ENCODE measurements around the gene KRTAP1-4. TPM values are rescaled to one million over a fixed set of nuclear protein-coding genes. Genes with fewer than 3 reads are reported as not detected.

Gene KRTAP1-4
- total and polyA plus RNA-seq, 2 of the 4 experiments (the other 2 are of a cell fraction) = not detected

DNA sequence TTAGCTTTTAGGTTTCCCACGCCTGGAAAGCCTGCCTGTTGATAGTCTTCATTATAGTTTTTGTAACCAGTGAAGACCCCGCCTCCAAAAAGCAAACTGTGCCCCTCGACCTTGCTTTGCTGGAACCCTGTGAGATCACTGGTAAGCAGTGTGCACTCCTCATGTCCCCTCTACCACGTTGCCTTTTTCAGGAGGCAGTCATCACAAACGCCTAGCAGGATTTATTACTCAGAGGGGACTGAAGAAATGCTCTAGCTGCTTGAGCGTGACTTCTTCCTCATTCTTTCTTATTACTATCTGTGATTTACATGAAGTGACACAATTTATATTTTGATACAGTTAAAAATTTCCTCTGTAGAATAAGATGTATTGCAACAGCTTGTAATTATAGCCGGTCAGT, 14.5 kb downstream of the KRTAP1-4 start:
- no peak for TF ChIP-seq FOS (IDR thresholded peaks at IDR 0.05; ENCODE audit: low read depth, low read length)
- no peak for TF ChIP-seq MXI1 (IDR thresholded peaks at IDR 0.05; ENCODE audit: borderline replicate concordance, low read depth, low read length)
- TF ChIP-seq, protein P1, sequence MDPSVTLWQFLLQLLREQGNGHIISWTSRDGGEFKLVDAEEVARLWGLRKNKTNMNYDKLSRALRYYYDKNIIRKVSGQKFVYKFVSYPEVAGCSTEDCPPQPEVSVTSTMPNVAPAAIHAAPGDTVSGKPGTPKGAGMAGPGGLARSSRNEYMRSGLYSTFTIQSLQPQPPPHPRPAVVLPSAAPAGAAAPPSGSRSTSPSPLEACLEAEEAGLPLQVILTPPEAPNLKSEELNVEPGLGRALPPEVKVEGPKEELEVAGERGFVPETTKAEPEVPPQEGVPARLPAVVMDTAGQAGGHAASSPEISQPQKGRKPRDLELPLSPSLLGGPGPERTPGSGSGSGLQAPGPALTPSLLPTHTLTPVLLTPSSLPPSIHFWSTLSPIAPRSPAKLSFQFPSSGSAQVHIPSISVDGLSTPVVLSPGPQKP (IDR thresholded peaks at IDR 0.05; ENCODE audit: borderline replicate concordance, low read depth, low read length) = no peak
- TF ChIP-seq MAZ (IDR thresholded peaks at IDR 0.05; ENCODE audit: borderline replicate concordance, low read depth, low read length) = no peak
- no peak for TF ChIP-seq NFE2L2 (IDR thresholded peaks at IDR 0.05; ENCODE audit: low read depth, low read length)
- TF ChIP-seq, protein P2, sequence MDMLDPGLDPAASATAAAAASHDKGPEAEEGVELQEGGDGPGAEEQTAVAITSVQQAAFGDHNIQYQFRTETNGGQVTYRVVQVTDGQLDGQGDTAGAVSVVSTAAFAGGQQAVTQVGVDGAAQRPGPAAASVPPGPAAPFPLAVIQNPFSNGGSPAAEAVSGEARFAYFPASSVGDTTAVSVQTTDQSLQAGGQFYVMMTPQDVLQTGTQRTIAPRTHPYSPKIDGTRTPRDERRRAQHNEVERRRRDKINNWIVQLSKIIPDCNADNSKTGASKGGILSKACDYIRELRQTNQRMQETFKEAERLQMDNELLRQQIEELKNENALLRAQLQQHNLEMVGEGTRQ (IDR thresholded peaks at IDR 0.05; ENCODE audit: low read depth, low read length) = no peak
- no peak for TF ChIP-seq RCOR1 (IDR thresholded peaks at IDR 0.05; ENCODE audit: insufficient replicate concordance, low read length)
- no peak for TF ChIP-seq BHLHE40 (IDR thresholded peaks at IDR 0.05; ENCODE audit: low read depth, low read length)
- no peak for TF ChIP-seq CEBPB (IDR thresholded peaks at IDR 0.05; ENCODE audit: low read depth, low read length)
- TF ChIP-seq CHD1 (IDR thresholded peaks at IDR 0.05; ENCODE audit: low read depth, low read length) = no peak
- no peak for TF ChIP-seq POLR2A (IDR thresholded peaks at IDR 0.05; ENCODE audit: low read depth, low read length)
- TF ChIP-seq MAFK (IDR thresholded peaks at IDR 0.05; ENCODE audit: low read depth, low read length) = no peak
- TF ChIP-seq RFX5 (IDR thresholded peaks at IDR 0.05; ENCODE audit: low read depth, low read length) = no peak
- TF ChIP-seq SMC3 (IDR thresholded peaks at IDR 0.05; ENCODE audit: low read depth, low read length) = no peak
- TF ChIP-seq, protein P3, sequence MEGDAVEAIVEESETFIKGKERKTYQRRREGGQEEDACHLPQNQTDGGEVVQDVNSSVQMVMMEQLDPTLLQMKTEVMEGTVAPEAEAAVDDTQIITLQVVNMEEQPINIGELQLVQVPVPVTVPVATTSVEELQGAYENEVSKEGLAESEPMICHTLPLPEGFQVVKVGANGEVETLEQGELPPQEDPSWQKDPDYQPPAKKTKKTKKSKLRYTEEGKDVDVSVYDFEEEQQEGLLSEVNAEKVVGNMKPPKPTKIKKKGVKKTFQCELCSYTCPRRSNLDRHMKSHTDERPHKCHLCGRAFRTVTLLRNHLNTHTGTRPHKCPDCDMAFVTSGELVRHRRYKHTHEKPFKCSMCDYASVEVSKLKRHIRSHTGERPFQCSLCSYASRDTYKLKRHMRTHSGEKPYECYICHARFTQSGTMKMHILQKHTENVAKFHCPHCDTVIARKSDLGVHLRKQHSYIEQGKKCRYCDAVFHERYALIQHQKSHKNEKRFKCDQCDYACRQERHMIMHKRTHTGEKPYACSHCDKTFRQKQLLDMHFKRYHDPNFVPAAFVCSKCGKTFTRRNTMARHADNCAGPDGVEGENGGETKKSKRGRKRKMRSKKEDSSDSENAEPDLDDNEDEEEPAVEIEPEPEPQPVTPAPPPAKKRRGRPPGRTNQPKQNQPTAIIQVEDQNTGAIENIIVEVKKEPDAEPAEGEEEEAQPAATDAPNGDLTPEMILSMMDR (conservative IDR thresholded peaks at IDR 0.05; ENCODE audit: low read depth, low read length) = no peak
- no peak for TF ChIP-seq RAD21 (IDR thresholded peaks at IDR 0.05; ENCODE audit: low read length)
- no peak overlapping the region for H3K4me3 ChIP-seq (ENCODE audit: insufficient read depth, low read depth, low read length)
- H3K18ac ChIP-seq (ENCODE audit: low read depth, low read length) = no peak overlapping the region
- BruUV-seq (replicated peaks) = no TSS peak
- no peak overlapping the region for H2AK5ac ChIP-seq (ENCODE audit: low read depth, low read length)
- no peak overlapping the region for H3K27ac ChIP-seq (ENCODE audit: insufficient read depth, low read length)
- H3K9ac ChIP-seq (ENCODE audit: low read depth, low read length) = no peak overlapping the region
- H2BK5ac ChIP-seq (ENCODE audit: low read depth, low read length, poor library complexity, severe bottlenecking) = no peak overlapping the region
- no peak overlapping the region for H3K4ac ChIP-seq (ENCODE audit: low read depth, low read length)
- no peaks in the 10 kb centered on the region; the same call in 1 of the 2 replicates for H3K9me1 ChIP-seq (ENCODE audit: insufficient read depth, low read length)
- ChIA-PET CTCF (no interaction called here), POLR2A (ENCODE audit: unreplicated experiment) (interaction anchor here (0.6 kb wide), 1 partner anchor 35 kb away, joined by 4 read pairs; no protein-coding TSS in a partner anchor)
- no peak overlapping the region for H4K5ac ChIP-seq (ENCODE audit: low read depth, low read length)
- intact Hi-C loops (cut with micrococcal nuclease) = no loop called here
- dilution Hi-C loops (cut with HindIII; ENCODE audit: low sequenced_read_pairs, unreplicated experiment) = no loop called here
- no peak overlapping the region for H2BK15ac ChIP-seq (ENCODE audit: low read depth, low read length)
- no peaks in the 10 kb centered on the region for H3K9me3 ChIP-seq (ENCODE audit: control insufficient read depth, insufficient read depth, low read length)
- in situ Hi-C loops (cut with MboI; ENCODE audit: low sequenced_read_pairs) = no loop called here
- H3K56ac ChIP-seq (ENCODE audit: extremely low read depth, insufficient read depth, low read length) = no peak overlapping the region
- no peak overlapping the region for H2BK20ac ChIP-seq (ENCODE audit: low read depth, low read length)
- no peaks in the 10 kb centered on the region; the same call in 1 of the 2 replicates for H3K27me3 ChIP-seq (ENCODE audit: control insufficient read depth, insufficient read depth, low read length)
- no peak for ATAC-seq (ENCODE audit: low read depth)
- no peak overlapping the region for H4K8ac ChIP-seq (ENCODE audit: low read depth in 2 of 2, low read length in 2 of 2)
- H3K4me1 ChIP-seq (ENCODE audit: control insufficient read depth, insufficient read depth, low read length) = peaks cover 1% of the 10 kb centered on the region; the same call in 1 of the 2 replicates
- DNase-seq = no peak
- H3K36me3 ChIP-seq (ENCODE audit: control insufficient read depth, insufficient read depth, low read length) = no peaks in the 10 kb centered on the region
- H3K23ac ChIP-seq (ENCODE audit: low read depth, low read length) = no peak overlapping the region
- no peak overlapping the region for H2AFZ ChIP-seq (replicated peaks; ENCODE audit: low read length, poor library complexity)
- H3K14ac ChIP-seq (replicated peaks; ENCODE audit: low read depth, low read length) = no peak overlapping the region
- H2AK9ac ChIP-seq (replicated peaks; ENCODE audit: low read depth, low read length, poor library complexity) = no peak overlapping the region
- no peaks in the 10 kb centered on the region for H3K79me1 ChIP-seq (ENCODE audit: low read depth in 1 of 2, low read length in 2 of 2)
- H3K4me2 ChIP-seq (ENCODE audit: low read depth, low read length) = no peak overlapping the region
- H4K91ac ChIP-seq (ENCODE audit: insufficient read depth, low read depth, low read length) = no peak overlapping the region
- H4K20me1 ChIP-seq (ENCODE audit: insufficient read depth, low read length) = no peaks in the 10 kb centered on the region
- H2BK120ac ChIP-seq (ENCODE audit: low read depth, low read length) = no peak overlapping the region
- WGBS, 2 experiments (ENCODE audit: extremely low coverage in 2 of 2, insufficient read length in 1 of 2) = 71% methylated on average over 3 of the region's 7 CpGs; no CpG with 5 or more reads in 1 of the 2 experiments

Measured in IMR-90 (cell line).